Testis (tissue), 3 donors: ENCODE data around the gene TMEM150B. TPM values are rescaled to one million over a fixed set of nuclear protein-coding genes. Genes with fewer than 3 reads are reported as not detected.

ENCODE experiments used
- DNase-seq: peaks from one replicate; pipeline ENCODE4 v3.0.0-alpha.2; 2019
- H3K27ac ChIP-seq, 2 donors: fragments of 200-600 bp; sonication (generic); one replicate each; pipeline ENCODE4 v1.5.1; 2019
- H3K27me3 ChIP-seq: fragments of 200-600 bp; sonication (generic); one replicate; pipeline ENCODE4 v1.5.1; 2019
- H3K36me3 ChIP-seq: fragments of 200-600 bp; sonication (generic); one replicate; pipeline ENCODE4 v1.5.1; 2017; ENCODE audit warnings: low read depth; ENCODE audit errors: missing control alignments
- H3K4me1 ChIP-seq: fragments of 200-600 bp; sonication (generic); one replicate; pipeline ENCODE4 v1.5.1; 2019
- H3K4me3 ChIP-seq, 2 donors: fragments of 200-600 bp; sonication (generic); one replicate each; pipeline ENCODE4 v1.5.1; 2017 to 2019
- H3K9me3 ChIP-seq: fragments of 200-600 bp; sonication (generic); one replicate; pipeline ENCODE4 v1.5.1; 2017
- POLR2A ChIP-seq: fragments of 450-650 bp; IDR thresholded peaks from one replicate; pipeline ENCODE4 v1.6.1; 2017; ENCODE audit warnings: antibody characterized with exemption, mild to moderate bottlenecking, moderate library complexity
- WGBS, 2 donors: methylation state at CpG; one replicate each; pipeline ENCODE4 v1.1.5; 2018; 5-methylcytosine and 5-hydroxymethylcytosine counted together
- intact Hi-C: fragments of 100-400 bp; cut with DNase I; formaldehyde crosslinking; loops from one replicate; pipeline ENCODE4 v1.15.1; 2023; ENCODE audit warnings: low total_unique reads
- polyA plus RNA-seq: library from polyadenylated mRNA; stranded (reverse); fragments of 350-450 nt; fragmentation: Illumina TruSeq; extraction: RNeasy Lipid Tissue Mini Kit (QIAGEN cat#74804); gene quantifications from one replicate; pipeline ENCODE4 v1.2.3, GENCODE V29; 2014; ENCODE audit warnings: low read depth, low replicate concordance; ENCODE audit not compliant: insufficient read depth
- total RNA-seq, 2 donors: library from RNA; depleted of rRNA; stranded (reverse); fragments of >200 nt; gene quantifications; one replicate each; pipeline ENCODE4 v1.2.3, GENCODE V29; 2016
- TF ChIP-seq, protein P1 (sequence below), 3 experiments: fragments of 450-650 bp in 2 of 3; fragments of 200-600 bp in 1 of 3; sonication (generic) in 1 of 3; IDR thresholded peaks; one replicate each; pipeline ENCODE4 v1.5.1; 2016 to 2019; ENCODE audit warnings: antibody characterized with exemption in 3 of 3, mild to moderate bottlenecking in 2 of 3, moderate library complexity in 1 of 3

The TMEM150B gene
- total and polyA plus RNA-seq, 3 donors from 2014 or later, result 0.98 to 2.2 TPM; not detected in 1

DNA sequence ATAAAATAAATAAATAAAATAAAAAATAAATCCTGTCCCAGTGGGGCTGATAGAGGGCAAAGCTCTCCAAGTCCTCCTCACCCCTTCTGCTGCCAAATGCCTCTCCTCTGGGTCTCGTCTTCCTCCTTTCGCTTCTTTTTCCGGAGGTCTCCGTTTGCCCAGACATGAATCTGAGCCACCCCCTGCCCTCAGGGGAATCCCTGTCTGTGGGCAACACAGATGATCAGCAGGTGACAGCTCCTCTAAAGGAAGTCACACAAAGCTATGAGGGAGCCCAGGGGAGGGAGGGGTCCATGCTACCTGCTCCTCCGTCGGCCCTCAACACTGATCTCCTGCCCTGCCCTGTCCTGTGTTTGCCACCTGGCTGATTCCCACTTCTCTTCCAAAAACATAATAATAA lies 479 bp downstream of the TMEM150B start:
- intact Hi-C loops, result no loop called here
- Histone ChIP-seq H3K36me3 (no peaks in the 10 kb centered on the region), H3K4me3 (no peak overlapping the region), H3K27ac (no peak overlapping the region), H3K9me3 (no peaks in the 10 kb centered on the region), H3K27me3 (no peaks in the 10 kb centered on the region), H3K4me1 (no peaks in the 10 kb centered on the region)
- no peak for DNase-seq
- TF ChIP-seq POLR2A, result no peak
- TF ChIP-seq, protein P1, sequence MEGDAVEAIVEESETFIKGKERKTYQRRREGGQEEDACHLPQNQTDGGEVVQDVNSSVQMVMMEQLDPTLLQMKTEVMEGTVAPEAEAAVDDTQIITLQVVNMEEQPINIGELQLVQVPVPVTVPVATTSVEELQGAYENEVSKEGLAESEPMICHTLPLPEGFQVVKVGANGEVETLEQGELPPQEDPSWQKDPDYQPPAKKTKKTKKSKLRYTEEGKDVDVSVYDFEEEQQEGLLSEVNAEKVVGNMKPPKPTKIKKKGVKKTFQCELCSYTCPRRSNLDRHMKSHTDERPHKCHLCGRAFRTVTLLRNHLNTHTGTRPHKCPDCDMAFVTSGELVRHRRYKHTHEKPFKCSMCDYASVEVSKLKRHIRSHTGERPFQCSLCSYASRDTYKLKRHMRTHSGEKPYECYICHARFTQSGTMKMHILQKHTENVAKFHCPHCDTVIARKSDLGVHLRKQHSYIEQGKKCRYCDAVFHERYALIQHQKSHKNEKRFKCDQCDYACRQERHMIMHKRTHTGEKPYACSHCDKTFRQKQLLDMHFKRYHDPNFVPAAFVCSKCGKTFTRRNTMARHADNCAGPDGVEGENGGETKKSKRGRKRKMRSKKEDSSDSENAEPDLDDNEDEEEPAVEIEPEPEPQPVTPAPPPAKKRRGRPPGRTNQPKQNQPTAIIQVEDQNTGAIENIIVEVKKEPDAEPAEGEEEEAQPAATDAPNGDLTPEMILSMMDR (IDR thresholded peaks at IDR 0.05), result no peak
- 85 to 94% methylated on average over 6 of the region's 6 CpGs for WGBS, 2 donors

DNA sequence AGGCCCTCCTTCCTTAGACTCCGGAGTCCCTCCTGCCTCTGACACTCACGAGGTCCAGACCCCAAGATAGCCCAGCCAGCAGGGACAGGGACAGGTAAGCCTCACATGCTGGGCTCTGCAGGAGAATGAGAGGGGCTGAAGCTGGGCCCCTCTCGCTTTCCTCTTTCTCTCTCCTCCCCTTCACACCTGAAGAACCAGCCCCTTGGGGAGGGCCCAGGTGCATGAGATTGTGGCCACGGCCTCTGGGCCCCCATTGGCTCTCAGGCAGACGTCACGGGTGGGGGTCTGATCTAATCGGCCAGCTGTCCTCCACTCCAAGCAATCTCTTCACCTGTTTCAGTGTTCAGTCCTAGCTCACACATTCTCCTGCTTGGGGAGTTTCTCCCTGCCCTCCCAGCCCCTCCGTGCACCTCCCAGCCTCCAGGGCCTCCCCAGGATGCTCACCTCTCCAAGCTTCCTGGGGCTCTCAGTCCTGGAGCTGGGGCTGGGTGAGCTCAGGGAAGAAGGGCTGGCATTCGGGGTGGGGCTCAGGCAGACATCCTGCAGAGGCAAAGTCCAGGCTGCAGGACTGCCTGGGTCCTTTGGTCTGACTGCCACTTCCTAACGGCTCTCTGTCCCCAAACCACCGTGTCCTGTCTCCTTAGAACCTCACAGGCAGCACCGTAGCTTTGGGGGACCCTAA lies 2.8 kb downstream of the TMEM150B start:
- intact Hi-C loops, result no loop called here
- Histone ChIP-seq H3K4me1 (no peaks in the 10 kb centered on the region), H3K36me3 (no peaks in the 10 kb centered on the region), H3K27me3 (no peaks in the 10 kb centered on the region), H3K9me3 (no peaks in the 10 kb centered on the region), H3K4me3 (no peak overlapping the region), H3K27ac (no peak overlapping the region)
- no peak for DNase-seq
- 79 to 80% methylated on average over 10 to 12 of the region's 12 CpGs for WGBS, 2 donors
- TF ChIP-seq POLR2A, result no peak
- TF ChIP-seq, protein P1 (IDR thresholded peaks at IDR 0.05), result no peak

DNA sequence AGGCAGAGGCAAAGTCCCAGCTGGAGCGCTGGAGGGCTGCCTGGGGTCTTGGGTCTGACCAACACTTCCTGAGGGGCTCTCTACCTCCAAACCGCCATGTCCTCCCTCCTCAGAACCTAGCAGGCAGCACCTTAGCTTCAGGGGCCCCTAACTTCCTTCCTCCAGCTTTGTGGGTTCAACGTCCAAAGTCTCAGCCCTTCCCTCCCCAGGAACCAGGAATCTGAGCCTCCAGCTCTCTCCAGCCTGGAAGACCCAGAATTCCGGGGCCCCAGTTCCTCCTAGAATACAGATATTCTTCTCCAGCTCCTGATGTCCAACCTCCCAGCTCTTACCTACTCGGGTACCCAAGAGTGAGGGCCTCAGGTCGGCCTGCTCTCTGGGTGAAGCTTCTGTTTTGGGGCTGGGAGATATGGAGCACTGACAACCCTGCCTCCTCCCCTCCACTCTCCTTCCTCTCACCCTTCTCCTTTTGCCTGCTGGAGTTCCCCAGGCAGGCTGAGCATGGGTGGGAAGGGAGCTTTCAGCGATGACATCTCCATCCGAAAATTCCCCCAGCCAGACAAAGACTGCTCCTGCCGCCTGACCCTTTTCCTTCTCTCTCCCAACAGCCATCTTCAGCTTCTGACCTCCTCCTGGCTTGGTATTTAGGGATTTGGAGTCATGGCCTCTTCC lies 3.5 kb downstream of the TMEM150B start:
- Histone ChIP-seq H3K9me3 (no peaks in the 10 kb centered on the region), H3K4me3 (no peak overlapping the region), H3K4me1 (no peaks in the 10 kb centered on the region), H3K27me3 (no peaks in the 10 kb centered on the region), H3K36me3 (no peaks in the 10 kb centered on the region), H3K27ac (no peak overlapping the region)
- DNase-seq, result no peak
- intact Hi-C loops, result no loop called here
- 75 to 86% methylated on average over 6 to 9 of the region's 9 CpGs for WGBS, 2 donors
- no peak for TF ChIP-seq POLR2A
- TF ChIP-seq, protein P1 (IDR thresholded peaks at IDR 0.05), result no peak

DNA sequence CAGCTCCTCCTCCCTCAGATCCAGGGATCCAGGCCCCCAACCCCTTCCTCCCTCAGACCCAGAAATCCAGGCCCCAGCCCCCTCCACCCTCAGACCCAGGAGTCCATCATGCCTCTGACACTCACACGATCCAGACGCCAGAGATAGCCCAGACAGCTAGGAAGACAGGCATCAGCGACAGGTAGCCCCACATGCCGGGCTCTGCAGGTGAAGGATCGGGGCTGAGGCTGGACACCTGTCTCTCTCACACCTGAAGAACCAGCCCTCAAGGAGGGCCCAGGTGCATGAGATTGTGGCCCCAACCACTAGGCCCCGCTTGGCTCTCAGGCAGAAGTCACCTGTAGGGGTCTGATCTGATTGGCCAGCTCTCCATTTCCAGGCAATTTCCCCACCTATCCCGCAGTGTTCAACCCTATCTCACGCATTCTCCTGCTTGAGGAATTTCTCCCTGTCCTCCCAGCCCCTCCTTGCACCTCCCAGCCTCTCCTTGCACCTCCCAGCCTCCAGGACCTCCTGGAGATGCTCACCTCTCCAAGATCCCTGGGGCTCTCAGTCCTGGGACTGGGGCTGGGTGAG lies 4.2 kb downstream of the TMEM150B start:
- DNase-seq, result no peak
- Histone ChIP-seq H3K36me3 (no peaks in the 10 kb centered on the region), H3K27ac (no peak overlapping the region), H3K4me1 (no peaks in the 10 kb centered on the region), H3K4me3 (no peak overlapping the region), H3K27me3 (no peaks in the 10 kb centered on the region), H3K9me3 (no peaks in the 10 kb centered on the region)
- WGBS, 2 donors, result 82 to 84% methylated on average over 7 to 8 of the region's 8 CpGs
- intact Hi-C loops, result no loop called here
- no peak for TF ChIP-seq POLR2A
- TF ChIP-seq, protein P1 (IDR thresholded peaks at IDR 0.05), result no peak
